ENCODE measurements around the gene SRPX. TPM values are rescaled to one million over a fixed set of nuclear protein-coding genes. Genes with fewer than 3 reads are reported as not detected.

SRPX gene
- total and polyA plus RNA-seq, 2 of the 4 experiments (the other 2 are of a cell fraction), result 35.5 to 81.5 TPM

- no peak overlapping the region for H3K56ac ChIP-seq (ENCODE audit: extremely low read depth, insufficient read depth, low read length)
- dilution Hi-C loops (cut with HindIII; ENCODE audit: low sequenced_read_pairs, unreplicated experiment) (no loop called here), intact Hi-C loops (cut with micrococcal nuclease) (no loop called here), in situ Hi-C loops (cut with MboI; ENCODE audit: low sequenced_read_pairs) (loop anchor here (25.0 kb wide), 1 partner anchor 105 kb away; no protein-coding TSS in a partner anchor)
- no peak overlapping the region for H2AK9ac ChIP-seq (replicated peaks; ENCODE audit: low read depth, low read length, poor library complexity)
- peak overlapping the region; percentile 50; the same call in 1 of the 2 replicates for H3K4me2 ChIP-seq (ENCODE audit: low read depth, low read length)
- no peak overlapping the region for H3K4ac ChIP-seq (ENCODE audit: low read depth, low read length)
- no peaks in the 10 kb centered on the region for H3K9me1 ChIP-seq (ENCODE audit: insufficient read depth, low read length)
- ATAC-seq (ENCODE audit: low read depth) (peak; percentile 68), DNase-seq (peak; percentile 43)
- H3K4me1 ChIP-seq (ENCODE audit: control insufficient read depth, insufficient read depth, low read length), result peaks cover 3% of the 10 kb centered on the region; the same call in 1 of the 2 replicates
- no peak overlapping the region for H4K5ac ChIP-seq (ENCODE audit: low read depth, low read length)
- no TSS peak for BruUV-seq (replicated peaks)
- no peak overlapping the region for H3K23ac ChIP-seq (ENCODE audit: low read depth, low read length)
- H3K14ac ChIP-seq (replicated peaks; ENCODE audit: low read depth, low read length), result no peak overlapping the region
- H2AK5ac ChIP-seq (ENCODE audit: low read depth, low read length), result no peak overlapping the region
- H4K8ac ChIP-seq (ENCODE audit: low read depth in 2 of 2, low read length in 2 of 2), result no peak overlapping the region
- WGBS, 2 experiments (ENCODE audit: extremely low coverage in 2 of 2, insufficient read length in 1 of 2), result 63% methylated on average over 1 of the region's 1 CpG; no CpG with 5 or more reads in 1 of the 2 experiments
- no peaks in the 10 kb centered on the region for H4K20me1 ChIP-seq (ENCODE audit: insufficient read depth, low read length)
- no peak overlapping the region for H3K4me3 ChIP-seq (ENCODE audit: insufficient read depth, low read depth, low read length)
- no peak overlapping the region for H2BK20ac ChIP-seq (ENCODE audit: low read depth, low read length)
- H2BK5ac ChIP-seq (ENCODE audit: low read depth, low read length, poor library complexity, severe bottlenecking), result no peak overlapping the region
- H3K18ac ChIP-seq (ENCODE audit: low read depth, low read length), result 0 out of 2 replicates have a peak overlapping the region, but pooled peaks have one; percentile 23
- H4K91ac ChIP-seq (ENCODE audit: insufficient read depth, low read depth, low read length), result no peak overlapping the region
- no peaks in the 10 kb centered on the region for H3K9me3 ChIP-seq (ENCODE audit: control insufficient read depth, insufficient read depth, low read length)
- H3K36me3 ChIP-seq (ENCODE audit: control insufficient read depth, insufficient read depth, low read length), result no peaks in the 10 kb centered on the region
- H3K79me1 ChIP-seq (ENCODE audit: low read depth in 1 of 2, low read length in 2 of 2), result no peaks in the 10 kb centered on the region
- no peak overlapping the region for H3K9ac ChIP-seq (ENCODE audit: low read depth, low read length)
- H2BK15ac ChIP-seq (ENCODE audit: low read depth, low read length), result no peak overlapping the region
- peak overlapping the region; percentile 23; the same call in 1 of the 2 replicates for H3K27ac ChIP-seq (ENCODE audit: insufficient read depth, low read length)
- no peak overlapping the region for H2AFZ ChIP-seq (replicated peaks; ENCODE audit: low read length, poor library complexity)
- CTCF ChIA-PET, result no interaction called here
- H3K27me3 ChIP-seq (ENCODE audit: control insufficient read depth, insufficient read depth, low read length), result no peaks in the 10 kb centered on the region; the same call in 1 of the 2 replicates
- H2BK120ac ChIP-seq (ENCODE audit: low read depth, low read length), result no peak overlapping the region
- POLR2A ChIA-PET (ENCODE audit: unreplicated experiment), result no interaction called here
- no peak for TF ChIP-seq CHD1 (IDR thresholded peaks at IDR 0.05; ENCODE audit: low read depth, low read length)
- TF ChIP-seq, protein P1, sequence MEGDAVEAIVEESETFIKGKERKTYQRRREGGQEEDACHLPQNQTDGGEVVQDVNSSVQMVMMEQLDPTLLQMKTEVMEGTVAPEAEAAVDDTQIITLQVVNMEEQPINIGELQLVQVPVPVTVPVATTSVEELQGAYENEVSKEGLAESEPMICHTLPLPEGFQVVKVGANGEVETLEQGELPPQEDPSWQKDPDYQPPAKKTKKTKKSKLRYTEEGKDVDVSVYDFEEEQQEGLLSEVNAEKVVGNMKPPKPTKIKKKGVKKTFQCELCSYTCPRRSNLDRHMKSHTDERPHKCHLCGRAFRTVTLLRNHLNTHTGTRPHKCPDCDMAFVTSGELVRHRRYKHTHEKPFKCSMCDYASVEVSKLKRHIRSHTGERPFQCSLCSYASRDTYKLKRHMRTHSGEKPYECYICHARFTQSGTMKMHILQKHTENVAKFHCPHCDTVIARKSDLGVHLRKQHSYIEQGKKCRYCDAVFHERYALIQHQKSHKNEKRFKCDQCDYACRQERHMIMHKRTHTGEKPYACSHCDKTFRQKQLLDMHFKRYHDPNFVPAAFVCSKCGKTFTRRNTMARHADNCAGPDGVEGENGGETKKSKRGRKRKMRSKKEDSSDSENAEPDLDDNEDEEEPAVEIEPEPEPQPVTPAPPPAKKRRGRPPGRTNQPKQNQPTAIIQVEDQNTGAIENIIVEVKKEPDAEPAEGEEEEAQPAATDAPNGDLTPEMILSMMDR (conservative IDR thresholded peaks at IDR 0.05; ENCODE audit: low read depth, low read length), result no peak
- TF ChIP-seq RAD21 (IDR thresholded peaks at IDR 0.05; ENCODE audit: low read length), result no peak
- no peak for TF ChIP-seq SMC3 (IDR thresholded peaks at IDR 0.05; ENCODE audit: low read depth, low read length)
- TF ChIP-seq RCOR1 (IDR thresholded peaks at IDR 0.05; ENCODE audit: insufficient replicate concordance, low read length), result no peak
- no peak for TF ChIP-seq BHLHE40 (IDR thresholded peaks at IDR 0.05; ENCODE audit: low read depth, low read length)
- no peak for TF ChIP-seq CEBPB (IDR thresholded peaks at IDR 0.05; ENCODE audit: low read depth, low read length)
- no peak for TF ChIP-seq MAFK (IDR thresholded peaks at IDR 0.05; ENCODE audit: low read depth, low read length)
- no peak for TF ChIP-seq MAZ (IDR thresholded peaks at IDR 0.05; ENCODE audit: borderline replicate concordance, low read depth, low read length)
- TF ChIP-seq USF2 (IDR thresholded peaks at IDR 0.05; ENCODE audit: low read depth, low read length), result no peak
Observed at GRCh38 chrX:38142610-38143009, 78.1 kb downstream of the SRPX start.

Data from IMR-90 (cell line).